Lung (tissue), 12 donors: ENCODE results near the gene CCDC178. TPM values are rescaled to one million over a fixed set of nuclear protein-coding genes. Genes with fewer than 3 reads are reported as not detected.

Source experiments
- ATAC-seq: fragments of 200-7000 bp; cut with Tn5 transposase; one replicate; pipeline ENCODE4 v1.9.1; 2020; ENCODE audit warnings: moderate number of reproducible peaks; ENCODE audit not compliant: insufficient read depth, low FRiP score
- DNase-seq, 3 donors: peaks; one replicate each; pipeline ENCODE4 v3.0.0-alpha.2; 2013 to 2017
- H3K27ac ChIP-seq, 2 donors: one replicate each; pipeline ENCODE4 v1.5.1; 2013; ENCODE audit warnings: mild to moderate bottlenecking in 2 of 2, moderate library complexity in 2 of 2, control low read depth in 1 of 2, inconsistent platforms in 1 of 2, low read depth in 1 of 2, low read length in 1 of 2
- H3K27me3 ChIP-seq, 3 donors: one replicate each; pipeline ENCODE4 v1.5.1; 2013; ENCODE audit warnings: low read length in 2 of 3; ENCODE audit not compliant: control insufficient read depth in 3 of 3, insufficient read depth in 3 of 3
- H3K36me3 ChIP-seq, 4 donors: one replicate each; pipeline ENCODE4 v1.5.1; 2013; ENCODE audit warnings: low read length in 4 of 4, mild to moderate bottlenecking in 1 of 4, moderate library complexity in 1 of 4; ENCODE audit not compliant: control insufficient read depth in 4 of 4, insufficient read depth in 4 of 4
- H3K4me1 ChIP-seq, 5 donors: one replicate each; pipeline ENCODE4 v1.5.1; 2013; ENCODE audit warnings: low read length in 5 of 5, mild to moderate bottlenecking in 2 of 5, moderate library complexity in 1 of 5; ENCODE audit not compliant: control insufficient read depth in 5 of 5, insufficient read depth in 5 of 5
- H3K4me3 ChIP-seq: one replicate; pipeline ENCODE4 v1.5.1; 2013; ENCODE audit warnings: mild to moderate bottlenecking, control low read depth, moderate library complexity
- H3K9ac ChIP-seq, 2 donors: one replicate each; pipeline ENCODE4 v1.5.1; 2013; ENCODE audit warnings: low read length in 2 of 2, control low read depth in 1 of 2; ENCODE audit not compliant: insufficient read depth in 1 of 2
- H3K9me3 ChIP-seq, 4 donors: one replicate each; pipeline ENCODE4 v1.5.1; 2013; ENCODE audit warnings: low read length in 3 of 4, mild to moderate bottlenecking in 1 of 4, moderate library complexity in 1 of 4; ENCODE audit not compliant: control insufficient read depth in 4 of 4, insufficient read depth in 3 of 4
- CTCF ChIP-seq: IDR thresholded peaks from 2 replicates; pipeline ENCODE4 v1.5.1; 2012; ENCODE audit warnings: mild to moderate bottlenecking; ENCODE audit errors: control extremely low read depth, extremely low read depth
- WGBS, 2 donors: extraction: QIAGEN DNeasy Blood & Tissue Kit; methylation state at CpG; one replicate each; pipeline ENCODE4 v1.1.7; 2013; 5-methylcytosine and 5-hydroxymethylcytosine counted together
- polyA plus RNA-seq, 2 donors: library from polyadenylated mRNA; stranded (reverse); fragments of 200-250 nt; gene quantifications; one replicate each; pipeline ENCODE4 v1.2.1, GENCODE V29; 2013
- total RNA-seq, 2 donors: library from RNA; depleted of rRNA in 1 of 2; stranded (reverse); fragments of >200 nt in 1 of 2; gene quantifications; one replicate each; pipeline ENCODE4 v1.2.1, GENCODE V29; 2014 to 2021
- donor health status: control.
- donor health status: control.
- donor health status: Bipolar disorder and iron deficiency.
- donor health status: healthy.
- donor health status: DM: yes; HTN: yes; CAD: no.

CCDC178 gene
- total and polyA plus RNA-seq, 4 donors = 0.08 to 1.1 (median 0.77) TPM

- DNase-seq (no peak), ATAC-seq (no peak)
- Histone ChIP-seq H3K27ac (no peak overlapping the region), H3K27me3 (no peaks in the 10 kb centered on the region), H3K9me3 (no peaks in the 10 kb centered on the region), H3K4me3 (no peak overlapping the region), H3K4me1 (no peaks in the 10 kb centered on the region), H3K9ac (no peak overlapping the region), H3K36me3 (no peaks in the 10 kb centered on the region)
- TF ChIP-seq CTCF = no peak
- WGBS, 2 donors = 77 to 87% methylated on average over 2 of the region's 2 CpGs
Observed at GRCh38 chr18:33020877-33021276, 419.6 kb downstream of the CCDC178 start.

- Histone ChIP-seq H3K4me1 (peaks cover 0 to 9% (median 0%) of the 10 kb centered on the region in 5 donors), H3K27me3 (no peaks in the 10 kb centered on the region), H3K4me3 (no peak overlapping the region), H3K27ac (no peak overlapping the region), H3K36me3 (no peaks in the 10 kb centered on the region), H3K9ac (no peak overlapping the region), H3K9me3 (no peaks in the 10 kb centered on the region)
- DNase-seq (peak in 2 of 3 donors; percentile 45 to 62), ATAC-seq (no peak)
- TF ChIP-seq CTCF = no peak
- 24 to 33% methylated on average over 5 of the region's 5 CpGs for WGBS, 2 donors
Observed at GRCh38 chr18:33014060-33014796, 426.3 kb downstream of the CCDC178 start.

GRCh38 chr18:33010149-33010548 is 430.4 kb downstream of the CCDC178 start:
- peak in 1 of 3 donors; percentile 30 for DNase-seq
- no peak overlapping the region for H3K9ac ChIP-seq
- H3K27me3 ChIP-seq = no peaks in the 10 kb centered on the region
- no peak overlapping the region for H3K27ac ChIP-seq
- WGBS, 2 donors = 34 to 54% methylated on average over 2 of the region's 2 CpGs
- no peaks in the 10 kb centered on the region for H3K36me3 ChIP-seq
- no peak for TF ChIP-seq CTCF
- ATAC-seq = no peak
- H3K4me1 ChIP-seq = peaks cover 0 to 9% (median 0%) of the 10 kb centered on the region in 5 donors
- no peak overlapping the region for H3K4me3 ChIP-seq
- H3K9me3 ChIP-seq = no peaks in the 10 kb centered on the region
